Left ventricle myocardium superior (tissue), 1 donor: Measurements from ENCODE around the gene CREG1. TPM values are rescaled to one million over a fixed set of nuclear protein-coding genes. Genes with fewer than 3 reads are reported as not detected.

Experiments used
- ATAC-seq: fragments of 200-7000 bp; cut with Tn5 transposase; one replicate; pipeline ENCODE4 v1.9.1; 2020; ENCODE audit warnings: mild to moderate bottlenecking, moderate library complexity
- DNase-seq: peaks from one replicate; pipeline ENCODE4 v3.0.0-alpha.2; 2020
- intact Hi-C: fragments of 100-400 bp; cut with micrococcal nuclease; formaldehyde crosslinking; loops from one replicate; pipeline ENCODE4 v1.11.0; 2022
- total RNA-seq: library from RNA; stranded (reverse); fragmentation: NEBNext Ultra II Directional; extraction: Animal tissue kit (Norgen Biotek cat#: 25700); gene quantifications from one replicate; pipeline ENCODE4 v1.2.1, GENCODE V29; 2021
- donor health status: DM: no; HTN: yes; CAD: no; lungs with severe emphysema.

The CREG1 gene
- total RNA-seq, 1 donor from 2014 or later: 75.1 TPM

DNA sequence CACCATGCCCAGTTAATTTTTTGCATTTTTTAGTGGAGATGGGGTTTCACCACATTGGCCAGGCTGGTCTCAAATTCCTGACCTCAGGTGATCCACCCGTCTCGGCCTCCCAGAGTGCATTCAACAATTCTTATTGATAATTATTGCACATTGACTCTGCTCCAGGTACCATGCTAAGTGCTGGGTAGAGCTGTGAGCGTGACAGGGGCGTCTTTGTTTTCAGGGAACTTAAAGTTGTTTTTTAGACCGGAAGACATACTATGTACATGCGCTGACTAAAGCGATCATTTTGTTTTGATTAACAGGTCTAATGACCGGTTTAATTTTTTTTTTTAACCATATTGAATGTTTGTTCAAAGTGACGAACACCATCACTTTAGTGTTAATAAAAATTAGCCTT is 39.3 kb downstream of the CREG1 start:
- no peak for DNase-seq
- intact Hi-C loops: no loop called here
- no peak for ATAC-seq

DNA sequence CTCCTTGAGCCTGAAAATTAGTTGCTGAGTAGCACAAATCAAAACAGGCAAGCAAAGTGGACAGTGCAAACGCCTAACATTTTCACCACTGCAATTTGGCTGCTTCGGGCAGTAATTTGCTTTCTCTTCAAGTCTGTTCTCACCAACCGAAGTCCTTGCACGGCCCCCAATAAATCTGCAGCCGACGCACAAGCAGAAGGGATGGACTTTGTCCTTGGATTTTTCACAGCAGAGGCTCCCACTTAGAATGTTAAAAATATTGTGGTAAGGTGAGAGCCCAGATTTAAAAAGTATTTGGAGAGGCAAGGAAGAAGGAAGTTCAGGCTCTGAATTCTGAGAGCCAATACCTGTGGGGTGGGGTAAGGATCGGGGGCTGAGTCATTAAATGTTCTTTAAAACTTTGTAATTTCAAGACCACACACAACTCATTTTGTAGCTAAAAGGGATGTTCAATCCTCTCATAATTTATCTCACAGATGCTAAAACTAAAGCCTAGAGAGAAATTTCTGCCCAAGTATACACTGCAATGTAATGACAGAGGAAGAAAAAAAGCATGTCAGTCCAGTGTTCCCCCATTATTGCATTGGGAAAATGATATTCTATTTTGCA is 41.4 kb downstream of the CREG1 start:
- intact Hi-C loops: no loop called here
- DNase-seq (no peak), ATAC-seq (no peak)

DNA sequence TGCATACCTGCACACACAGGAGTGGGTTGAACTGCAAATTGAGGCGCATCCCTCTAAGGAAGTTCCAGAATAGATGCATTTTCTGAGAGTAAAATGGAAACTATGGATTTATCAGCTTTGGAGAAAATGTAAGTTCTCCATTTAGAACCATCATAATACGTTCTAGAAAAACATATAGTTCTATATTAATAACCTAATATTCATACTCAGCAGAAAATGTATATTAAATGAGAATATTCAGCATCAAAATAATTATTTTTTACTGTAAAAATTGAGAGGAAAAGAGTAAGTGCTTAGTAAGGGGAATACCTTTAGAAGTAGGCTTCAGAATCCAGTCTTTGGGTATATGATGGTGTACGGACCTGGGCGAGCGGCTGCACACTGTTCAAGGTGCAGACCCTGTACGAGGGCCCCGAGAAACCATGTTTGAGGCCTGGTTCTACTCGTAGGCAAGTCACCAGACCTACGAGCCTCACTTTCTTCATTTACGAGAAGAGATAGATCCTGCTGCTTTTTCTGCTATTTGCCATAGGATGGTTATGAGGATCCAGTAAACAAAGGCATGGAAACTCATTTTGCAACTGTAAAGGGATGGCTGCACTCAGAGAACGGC is 42.1 kb downstream of the CREG1 start:
- intact Hi-C loops: no loop called here
- ATAC-seq (no peak), DNase-seq (no peak)

DNA sequence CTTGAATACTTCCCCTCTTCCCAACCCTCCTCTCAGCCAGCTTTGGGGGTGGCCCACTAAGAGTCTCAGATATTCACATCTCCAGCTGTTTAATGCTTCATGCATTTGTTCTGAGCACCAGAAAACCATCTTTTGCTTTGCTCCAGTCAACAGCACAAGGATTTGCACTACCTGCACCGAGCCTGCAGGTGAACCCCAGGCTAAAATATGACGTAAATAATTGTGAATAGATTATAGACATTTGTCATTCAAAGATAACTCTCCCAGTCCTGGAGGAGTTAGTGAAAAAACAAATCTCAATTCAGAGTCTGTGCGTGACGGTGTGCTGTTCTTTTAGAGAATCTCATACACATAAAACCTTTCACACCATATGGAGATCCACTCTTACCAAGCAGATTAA is 42.7 kb downstream of the CREG1 start:
- intact Hi-C loops: no loop called here
- DNase-seq (no peak), ATAC-seq (no peak)

DNA sequence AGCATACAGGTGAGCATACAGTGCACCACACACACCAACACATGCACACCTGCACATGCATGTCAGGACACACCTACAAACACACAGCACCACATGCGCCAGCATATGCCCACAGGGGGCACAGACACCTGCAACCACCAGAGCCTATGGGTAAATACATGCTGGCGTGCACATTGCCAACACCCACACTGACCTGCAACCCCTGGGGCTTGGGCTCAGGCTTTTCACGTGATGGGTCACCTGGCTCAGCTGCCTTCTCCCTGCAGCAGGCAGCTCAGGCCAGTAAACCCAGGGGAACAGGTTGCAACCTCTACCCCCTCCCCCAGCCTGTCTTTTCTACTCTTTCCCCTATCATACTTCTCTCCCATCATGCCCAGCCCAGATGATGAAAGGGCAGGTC is 43.3 kb downstream of the CREG1 start:
- no peak for DNase-seq
- no peak for ATAC-seq
- intact Hi-C loops: no loop called here

DNA sequence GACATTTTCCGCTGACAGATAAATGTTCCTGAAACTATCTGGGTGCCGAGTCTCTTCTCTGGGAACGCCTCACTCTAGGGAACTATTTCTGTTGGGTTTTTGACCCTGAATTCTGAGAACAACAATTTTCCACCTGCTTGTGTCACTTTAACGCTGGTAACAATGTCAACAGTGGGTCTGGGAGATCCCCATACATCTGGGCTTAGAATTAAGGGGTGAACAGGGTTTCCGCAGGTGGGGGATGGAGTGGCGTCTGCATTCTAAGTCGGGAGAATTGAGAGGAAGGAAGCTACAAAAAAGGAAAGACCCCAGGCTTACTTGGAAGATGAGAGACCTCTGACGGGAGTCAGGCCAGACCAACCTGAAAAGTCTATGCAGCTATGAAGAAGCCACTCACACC is 44.0 kb downstream of the CREG1 start:
- intact Hi-C loops: no loop called here
- DNase-seq (no peak), ATAC-seq (no peak)

DNA sequence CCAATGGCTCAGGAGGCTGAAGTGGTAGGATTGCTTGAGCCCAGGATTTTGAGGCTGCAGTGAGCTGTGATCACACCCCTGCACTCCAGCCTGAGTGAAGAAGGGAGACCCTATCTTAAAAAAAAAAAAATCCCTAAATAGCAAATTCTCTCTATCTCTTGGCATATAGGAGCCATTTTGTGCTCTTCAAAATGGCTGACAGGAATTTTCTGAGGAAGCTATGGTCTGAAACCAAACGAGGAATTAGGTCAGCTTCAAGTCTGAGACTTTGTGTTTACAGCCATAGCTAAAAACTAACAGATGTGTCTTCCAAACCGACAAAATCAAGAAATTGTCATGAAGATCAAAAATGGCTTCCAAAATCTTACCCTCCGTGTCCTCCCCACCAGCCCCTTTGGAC is 45.8 kb downstream of the CREG1 start:
- intact Hi-C loops: no loop called here
- ATAC-seq: no peak
- DNase-seq: no peak

DNA sequence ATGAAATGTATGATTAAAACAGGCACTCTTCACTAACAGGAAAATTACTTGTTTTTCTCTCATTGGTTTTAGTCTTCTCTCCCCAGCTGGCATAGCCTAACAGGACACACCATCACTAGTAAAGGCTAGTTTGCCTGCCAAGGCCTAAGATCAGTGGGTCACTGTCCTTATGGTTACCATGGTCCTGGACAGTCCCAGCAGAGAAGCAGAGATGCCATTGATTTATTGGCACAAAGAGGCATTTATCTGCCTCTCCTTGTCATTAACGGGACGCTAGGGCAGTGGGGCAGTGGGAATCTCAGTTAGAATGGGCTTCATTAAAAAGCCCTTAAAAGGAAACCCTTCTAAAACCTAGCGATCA is 49.1 kb downstream of the CREG1 start:
- DNase-seq: no peak
- intact Hi-C loops: no loop called here
- ATAC-seq: no peak

DNA sequence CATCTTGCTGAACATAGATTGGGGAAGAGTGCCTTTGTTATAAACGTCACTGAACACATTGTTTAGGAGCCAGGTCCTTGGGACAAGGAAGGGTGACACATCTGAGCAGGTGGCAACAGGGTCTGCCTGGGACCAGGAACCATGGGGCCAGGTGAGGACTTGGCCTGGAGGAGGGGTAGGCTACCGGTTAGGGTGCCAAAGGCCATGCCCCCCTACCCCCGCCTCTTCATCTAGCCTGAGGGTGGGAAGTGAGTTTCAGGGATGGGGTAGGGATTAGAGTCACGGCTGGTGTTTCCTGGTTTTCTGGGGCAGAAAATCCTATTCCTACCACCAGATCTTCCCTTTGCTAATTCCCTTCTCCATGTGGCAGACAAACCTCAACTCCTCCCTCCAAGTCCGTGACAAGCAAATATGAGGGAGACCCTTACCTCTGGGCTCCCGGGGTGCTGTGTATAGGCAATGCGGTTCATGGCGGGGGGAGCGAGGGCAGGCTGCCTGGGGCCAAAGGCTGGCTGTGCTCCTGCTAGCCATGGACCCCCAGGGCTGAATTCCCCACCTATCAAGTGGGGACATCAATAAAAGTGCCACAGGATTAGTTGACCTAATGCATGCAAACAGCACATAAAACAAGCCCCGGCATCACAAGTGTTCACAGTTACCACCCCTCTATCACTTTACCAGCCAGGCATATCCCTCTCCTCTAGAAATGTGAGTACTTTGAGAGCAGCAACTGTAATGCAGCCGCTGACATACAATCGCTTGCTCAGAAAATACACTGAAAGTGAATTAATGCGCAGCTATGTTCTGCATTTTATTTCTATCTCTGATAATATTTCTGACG is 49.7 kb downstream of the CREG1 start:
- intact Hi-C loops: no loop called here
- DNase-seq (no peak), ATAC-seq (no peak)

DNA sequence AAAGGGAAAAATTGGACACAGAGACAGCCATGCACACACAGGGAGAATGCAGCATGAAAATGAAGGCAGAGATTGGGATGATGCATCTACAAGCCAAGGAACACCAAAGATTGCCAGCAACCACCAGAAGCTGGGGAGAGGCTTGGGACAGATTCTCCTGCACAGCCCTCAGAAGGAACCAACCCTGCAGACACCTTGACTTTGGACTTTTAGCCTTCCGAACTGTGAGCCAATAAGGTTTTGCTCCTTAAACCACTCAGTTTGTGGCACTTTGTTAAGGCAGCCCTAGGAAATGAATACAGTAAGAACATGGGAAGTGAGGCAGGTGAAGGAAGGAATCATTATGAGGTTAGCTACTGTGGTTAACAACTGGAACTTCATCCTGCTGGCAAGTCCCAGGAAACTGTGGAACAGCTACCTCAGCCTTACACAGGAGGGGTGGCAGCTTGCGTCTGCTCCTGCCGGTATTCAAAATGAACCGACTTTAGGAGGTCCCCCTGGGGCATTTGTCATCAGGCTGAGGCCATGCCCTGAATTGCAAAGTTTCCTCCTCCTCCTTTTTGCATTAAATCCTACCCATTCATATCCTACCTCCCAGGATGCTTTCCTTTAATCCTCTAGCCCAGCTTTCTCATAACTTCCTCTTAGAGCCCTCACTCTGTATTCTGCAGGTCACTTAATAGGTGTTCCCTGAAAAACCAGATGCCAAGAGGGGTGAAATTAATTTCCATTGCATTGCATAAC is 50.7 kb downstream of the CREG1 start:
- intact Hi-C loops: no loop called here
- ATAC-seq (no peak), DNase-seq (no peak)

DNA sequence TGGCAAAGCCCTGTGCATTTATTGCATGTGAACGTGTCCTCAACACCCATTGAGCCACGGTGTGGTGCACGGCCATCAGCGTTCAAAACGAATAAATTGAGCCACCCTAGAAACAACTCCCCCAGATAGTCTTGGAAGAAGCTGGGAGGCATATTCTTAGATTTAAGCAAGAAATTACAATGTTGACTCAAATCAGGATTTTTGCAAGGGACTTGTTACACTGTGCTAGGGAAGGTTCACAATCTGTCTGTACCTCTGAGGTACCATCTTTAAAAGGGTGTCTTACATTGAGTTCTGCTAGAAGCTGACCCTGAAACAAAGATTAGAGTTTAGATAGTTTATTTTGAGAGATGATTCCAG is 51.4 kb downstream of the CREG1 start:
- intact Hi-C loops: no loop called here
- DNase-seq: no peak
- no peak for ATAC-seq

DNA sequence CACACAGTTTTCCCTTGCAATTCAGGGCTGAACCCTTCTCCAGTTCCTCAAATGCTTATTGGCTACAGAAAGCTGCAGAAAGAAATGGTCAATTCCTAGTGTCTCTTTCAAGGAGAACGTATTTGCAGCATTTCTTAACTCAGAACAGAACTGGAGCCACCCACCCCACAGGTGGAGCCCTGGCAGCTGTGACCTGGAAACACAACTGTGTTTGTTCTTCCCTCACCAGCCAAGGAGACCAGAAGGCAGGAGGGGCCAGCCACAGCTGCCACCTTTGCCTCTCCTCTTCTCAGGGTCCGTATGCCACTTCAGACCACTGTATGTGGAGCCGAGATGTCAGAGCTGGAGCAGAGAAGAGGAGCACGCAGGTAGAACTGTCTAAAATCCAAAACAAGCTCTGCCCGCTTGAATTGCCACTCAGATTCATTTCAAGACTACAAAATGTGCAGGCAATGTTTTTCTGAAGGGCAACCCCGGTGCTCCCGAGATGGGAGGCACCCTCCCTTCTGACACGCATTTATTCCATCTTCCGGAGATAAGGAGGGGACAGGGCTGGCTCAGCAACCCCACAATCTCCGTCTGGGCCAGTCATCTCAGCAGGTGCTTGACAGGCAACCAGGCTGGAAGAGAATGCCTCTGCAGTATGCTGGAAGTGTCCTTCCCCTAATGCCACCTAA is 51.9 kb downstream of the CREG1 start:
- ATAC-seq (no peak), DNase-seq (no peak)
- intact Hi-C loops: no loop called here

DNA sequence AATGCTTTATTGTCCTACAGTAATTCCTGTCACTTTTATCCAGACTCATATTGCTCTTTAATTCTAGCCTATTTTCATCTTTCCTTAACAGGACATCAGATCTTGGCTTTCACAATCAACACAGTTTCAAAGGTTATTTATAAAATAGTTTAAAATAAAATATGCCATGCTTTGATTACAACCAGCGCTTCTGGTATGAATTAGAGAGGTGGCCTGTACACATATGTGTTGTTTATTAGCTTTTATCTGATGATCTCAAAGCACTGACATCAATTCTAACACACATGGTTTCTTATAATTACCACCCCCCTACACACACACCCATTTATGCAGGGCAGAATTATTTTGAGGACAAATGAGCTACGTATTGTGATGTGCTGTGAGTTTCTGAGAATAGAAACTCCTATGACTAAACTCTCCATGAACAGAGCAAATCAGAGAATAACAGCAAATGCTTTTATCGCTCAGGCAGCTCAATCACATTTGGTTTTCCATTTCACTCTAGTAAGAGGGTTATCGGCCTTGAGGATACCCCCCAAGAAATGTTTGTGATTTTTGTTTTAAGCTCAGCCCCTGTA is 53.2 kb downstream of the CREG1 start:
- intact Hi-C loops: no loop called here
- no peak for DNase-seq
- no peak for ATAC-seq

DNA sequence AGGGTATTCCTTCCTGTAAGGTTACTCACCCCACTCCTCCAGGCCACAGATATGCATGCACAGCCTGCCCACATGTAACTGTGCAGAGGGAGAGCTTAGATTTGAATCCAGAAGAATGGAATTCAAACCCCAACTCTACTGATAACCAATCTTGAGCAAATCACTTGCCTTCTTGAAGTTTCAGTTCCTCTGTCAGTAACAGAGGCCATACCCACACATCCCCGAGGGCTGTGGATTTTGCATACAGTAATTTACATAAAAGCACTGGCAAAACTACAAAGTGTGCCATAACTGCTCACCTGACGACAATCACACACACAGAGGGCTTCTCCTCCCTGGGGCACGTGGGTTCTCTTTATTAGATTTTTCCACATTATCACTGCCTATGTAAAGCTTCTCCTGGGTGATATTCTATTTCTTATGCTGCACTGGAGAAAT is 53.9 kb downstream of the CREG1 start:
- ATAC-seq (no peak), DNase-seq (no peak)
- intact Hi-C loops: no loop called here

DNA sequence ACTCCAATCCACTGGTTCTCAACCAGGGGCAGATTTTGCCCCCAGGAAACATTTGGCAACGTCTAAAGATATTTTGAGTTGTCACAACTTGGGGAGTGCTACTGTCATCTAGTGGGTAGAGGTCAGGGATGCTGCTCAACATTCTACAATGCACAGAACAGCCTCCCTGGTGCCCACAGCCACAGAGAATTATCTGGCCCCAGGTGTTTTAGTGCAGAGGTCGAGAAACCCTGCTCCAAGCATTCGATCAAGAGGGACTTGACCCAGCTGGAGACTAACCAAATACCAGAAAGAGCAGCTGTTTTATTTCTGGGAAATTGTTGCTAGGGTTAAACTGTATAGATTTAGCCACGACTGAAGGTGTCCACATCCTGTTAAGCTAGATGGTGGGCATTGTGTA is 54.5 kb downstream of the CREG1 start:
- no peak for ATAC-seq
- DNase-seq: no peak
- intact Hi-C loops: no loop called here

DNA sequence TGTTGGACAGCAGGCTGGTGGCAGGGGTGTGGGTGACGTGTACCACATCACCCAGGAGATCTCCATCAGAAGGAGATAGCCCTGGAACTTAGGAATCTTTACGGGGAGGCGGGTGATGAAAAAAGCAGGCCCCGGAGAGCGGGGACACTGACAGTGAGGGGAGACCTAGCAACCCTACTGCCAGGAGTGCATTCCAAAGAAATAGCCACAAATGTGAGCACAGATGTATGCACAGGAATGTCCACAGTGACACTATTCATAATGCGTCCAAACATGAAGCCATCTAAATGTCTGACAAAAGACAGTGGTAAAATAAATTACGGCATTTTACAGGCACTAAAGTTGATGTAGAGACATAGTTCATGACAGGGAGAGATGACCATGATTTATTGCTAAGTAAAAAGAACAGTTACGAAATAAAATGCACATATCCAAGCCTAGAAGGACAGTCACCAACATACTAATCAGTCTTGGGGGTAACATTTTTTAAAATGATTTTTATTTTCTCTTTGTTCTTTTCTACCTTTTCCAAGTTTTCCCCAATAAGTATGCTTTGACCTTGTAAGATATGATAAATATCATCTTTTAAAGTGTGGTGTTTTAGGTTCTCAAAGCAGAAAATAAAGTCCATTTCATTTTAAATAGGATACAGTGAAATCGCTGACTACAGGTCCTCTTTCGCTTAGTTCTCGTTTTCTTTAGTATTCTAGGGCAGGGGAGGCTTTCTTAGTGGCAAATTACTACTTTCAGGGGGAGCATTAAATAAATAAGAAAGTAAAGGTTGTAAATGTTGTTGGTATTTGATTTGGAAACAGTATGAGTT is 56.6 kb downstream of the CREG1 start:
- ATAC-seq (no peak), DNase-seq (no peak)
- intact Hi-C loops: no loop called here

DNA sequence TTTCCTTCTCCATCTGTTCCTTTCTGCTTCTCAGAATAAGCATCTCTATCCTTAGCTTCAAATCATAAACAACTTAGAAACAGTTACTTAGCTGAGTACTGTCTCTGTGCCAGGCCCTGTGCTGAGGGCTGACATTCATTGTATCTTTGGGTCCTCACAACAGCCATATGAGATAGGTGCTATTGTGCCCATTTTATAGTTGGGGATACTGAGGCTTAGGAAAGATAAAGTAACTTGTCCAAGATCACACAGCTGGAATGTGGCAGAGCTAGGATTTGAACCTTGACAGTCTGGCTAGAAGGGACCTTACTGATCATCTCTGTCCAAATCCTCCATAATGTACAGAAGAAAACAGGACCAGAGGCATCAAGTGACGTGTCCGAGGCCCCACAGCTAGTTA is 60.2 kb downstream of the CREG1 start:
- DNase-seq (no peak), ATAC-seq (no peak)
- intact Hi-C loops: no loop called here

DNA sequence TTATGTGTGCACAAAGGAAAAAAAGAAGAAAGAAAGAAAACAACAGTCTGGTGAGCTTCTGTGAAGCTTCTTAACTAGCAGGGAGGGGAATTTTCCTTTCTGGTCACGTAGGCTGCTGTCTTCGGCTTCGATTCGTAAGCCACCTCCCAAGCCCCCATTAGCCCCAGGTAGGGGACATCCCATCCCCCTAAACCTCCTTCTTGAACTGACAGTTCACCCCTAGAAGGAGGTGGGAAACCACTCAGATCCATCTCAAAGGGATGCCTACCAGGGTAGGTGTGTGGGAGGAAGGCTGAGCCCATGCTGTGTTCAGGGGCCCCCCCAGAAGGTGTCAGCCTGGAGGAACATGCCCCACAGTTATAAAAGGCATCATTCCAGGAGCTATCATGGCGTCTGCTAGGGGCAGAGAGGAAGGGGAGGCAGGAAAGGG is 61.1 kb downstream of the CREG1 start:
- no peak for ATAC-seq
- no peak for DNase-seq
- intact Hi-C loops: no loop called here
